Erythroblast (primary cell): ENCODE data around the gene POLR1A.

Experiments
- GATA1 ChIP-seq: IDR thresholded peaks from 2 replicates; pipeline ENCODE4 v1.6.1; 2011; ENCODE audit warnings: low read depth, mild to moderate bottlenecking, control low read depth, low read length, moderate library complexity
- POLR2A ChIP-seq: IDR thresholded peaks from 2 replicates; pipeline ENCODE4 v1.6.1; 2011; ENCODE audit warnings: mild to moderate bottlenecking, low read length

DNA sequence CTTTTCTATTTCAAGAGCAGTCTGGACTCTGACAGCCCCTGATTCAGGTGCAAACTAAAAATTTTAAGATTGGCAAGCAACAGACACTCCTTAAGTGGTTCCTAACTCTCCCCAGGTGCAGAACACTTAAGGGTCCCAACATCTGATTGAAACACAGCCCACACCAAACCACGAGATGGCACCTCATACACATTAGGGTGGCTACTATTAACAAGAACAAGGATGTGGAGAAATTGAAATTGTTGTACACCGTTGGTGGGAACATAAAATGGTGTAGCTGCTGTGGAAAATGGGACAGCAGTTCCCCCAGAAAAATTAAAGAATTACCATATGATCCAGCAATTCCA, 82.3 kb downstream of the POLR1A start:
- TF ChIP-seq POLR2A: no peak
- no peak for TF ChIP-seq GATA1
